C4-2B (cell line): ENCODE data around the gene USPL1.

ENCODE experiments used
- CTCF ChIP-seq: fragments of 450-650 bp; conservative IDR thresholded peaks from 2 replicates; pipeline ENCODE4 v1.5.1; 2017; ENCODE audit warnings: mild to moderate bottlenecking
- ZFX ChIP-seq: fragments of 450-650 bp; IDR thresholded peaks from 2 replicates; pipeline ENCODE4 v1.6.1; 2017

- TF ChIP-seq CTCF: peak; percentile 98
- TF ChIP-seq ZFX: no peak; the same call in 1 of the 2 replicates
Observed at GRCh38 chr13:30673669-30674521, 56.2 kb downstream of the USPL1 start.
